ENCODE results near the gene NEK8.
"Not testable (repeated sequence)": the region's sequence is repeated elsewhere in the genome, so short reads cannot be mapped to it uniquely, and the experiment has no call there.

NEK8 gene

GRCh38 chr17:28735913-28736769 lies 7.6 kb downstream of the NEK8 start:
- H3K4me3 ChIP-seq (ENCODE audit: low read depth in 1 of 5, low read length in 5 of 5); H3K36me3 ChIP-seq (ENCODE audit: control insufficient read depth in 5 of 5, insufficient read depth in 5 of 5, low read length in 5 of 5); H3K27me3 ChIP-seq (ENCODE audit: control insufficient read depth in 5 of 5, insufficient read depth in 4 of 5, low read length in 5 of 5); H3K27ac ChIP-seq (ENCODE audit: low read depth, low read length); H3K4me1 ChIP-seq (ENCODE audit: control insufficient read depth in 5 of 5, insufficient read depth in 5 of 5, low read length in 5 of 5); H3K9me3 ChIP-seq (ENCODE audit: control insufficient read depth in 5 of 5, low read length in 5 of 5); H3K9ac ChIP-seq (ENCODE audit: low read length in 5 of 5): not testable (repeated sequence)

- Histone ChIP-seq H3K36me3 (ENCODE audit: control insufficient read depth in 5 of 5, insufficient read depth in 5 of 5, low read length in 5 of 5) (peaks cover 0 to 3% (median 0%) of the 10 kb centered on the region in 5 donors), H3K9ac (ENCODE audit: low read length in 5 of 5) (no peak overlapping the region), H3K27ac (ENCODE audit: low read depth, low read length) (no peak overlapping the region), H3K9me3 (ENCODE audit: control insufficient read depth in 5 of 5, low read length in 5 of 5) (no peaks in the 10 kb centered on the region), H3K27me3 (ENCODE audit: control insufficient read depth in 5 of 5, insufficient read depth in 4 of 5, low read length in 5 of 5) (no peaks in the 10 kb centered on the region), H3K4me3 (ENCODE audit: low read depth in 1 of 5, low read length in 5 of 5) (no peak overlapping the region), H3K4me1 (ENCODE audit: control insufficient read depth in 5 of 5, insufficient read depth in 5 of 5, low read length in 5 of 5) (peaks cover 0 to 17% (median 5%) of the 10 kb centered on the region in 5 donors)
Measured at GRCh38 chr17:28737316-28737715, 8.7 kb downstream of the NEK8 start.

DNA sequence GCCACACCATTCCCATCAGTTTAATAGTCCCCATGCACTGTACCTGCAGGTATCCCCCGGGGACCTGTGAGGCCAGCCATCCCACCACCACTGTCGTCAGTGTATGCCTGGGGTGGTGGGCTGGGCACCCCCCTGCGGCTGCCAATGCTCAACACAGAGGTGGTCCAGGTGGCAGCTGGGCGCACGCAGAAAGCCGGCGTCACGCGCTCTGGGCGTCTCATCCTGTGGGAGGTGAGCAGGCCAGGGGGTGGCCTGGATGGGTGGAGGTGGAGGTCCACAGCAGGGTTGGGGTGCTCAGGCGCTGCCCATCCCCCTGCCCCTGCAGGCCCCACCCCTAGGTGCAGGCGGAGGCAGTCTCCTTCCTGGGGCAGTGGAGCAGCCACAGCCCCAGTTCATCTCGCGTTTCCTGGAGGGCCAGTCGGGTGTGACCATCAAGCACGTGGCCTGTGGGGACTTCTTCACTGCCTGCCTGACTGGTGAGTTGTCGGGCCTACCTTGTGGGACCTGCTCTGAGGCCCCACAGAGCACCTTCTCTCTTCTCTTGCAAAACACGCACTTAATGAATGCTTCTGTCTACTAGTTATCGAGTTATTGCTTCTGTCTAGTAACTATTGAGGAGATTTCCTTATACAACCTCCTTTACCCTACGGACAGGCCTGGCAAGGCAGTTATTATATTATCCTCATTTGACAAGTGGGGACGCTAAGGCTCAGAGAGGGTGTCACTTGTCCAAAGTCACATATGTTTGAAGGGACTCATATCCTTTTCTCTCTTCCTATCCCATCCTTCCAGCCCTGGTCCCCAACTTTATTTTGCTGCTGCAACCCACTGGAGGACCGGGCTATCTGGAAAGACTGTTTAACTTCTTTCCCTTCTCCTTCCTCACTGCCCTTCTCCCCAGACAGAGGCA lies 9.4 kb downstream of the NEK8 start:
- no peaks in the 10 kb centered on the region for H3K9me3 ChIP-seq (ENCODE audit: control insufficient read depth in 5 of 5, low read length in 5 of 5)
- peaks cover 0 to 20% (median 8%) of the 10 kb centered on the region in 5 donors for H3K4me1 ChIP-seq (ENCODE audit: control insufficient read depth in 5 of 5, insufficient read depth in 5 of 5, low read length in 5 of 5)
- H3K36me3 ChIP-seq (ENCODE audit: control insufficient read depth in 5 of 5, insufficient read depth in 5 of 5, low read length in 5 of 5): peaks cover 0 to 3% (median 0%) of the 10 kb centered on the region in 5 donors
- no peak overlapping the region for H3K4me3 ChIP-seq (ENCODE audit: low read depth in 1 of 5, low read length in 5 of 5)
- no peak overlapping the region for H3K9ac ChIP-seq (ENCODE audit: low read length in 5 of 5)
- no peaks in the 10 kb centered on the region for H3K27me3 ChIP-seq (ENCODE audit: control insufficient read depth in 5 of 5, insufficient read depth in 4 of 5, low read length in 5 of 5)
- H3K27ac ChIP-seq (ENCODE audit: low read depth, low read length): no peak overlapping the region

DNA sequence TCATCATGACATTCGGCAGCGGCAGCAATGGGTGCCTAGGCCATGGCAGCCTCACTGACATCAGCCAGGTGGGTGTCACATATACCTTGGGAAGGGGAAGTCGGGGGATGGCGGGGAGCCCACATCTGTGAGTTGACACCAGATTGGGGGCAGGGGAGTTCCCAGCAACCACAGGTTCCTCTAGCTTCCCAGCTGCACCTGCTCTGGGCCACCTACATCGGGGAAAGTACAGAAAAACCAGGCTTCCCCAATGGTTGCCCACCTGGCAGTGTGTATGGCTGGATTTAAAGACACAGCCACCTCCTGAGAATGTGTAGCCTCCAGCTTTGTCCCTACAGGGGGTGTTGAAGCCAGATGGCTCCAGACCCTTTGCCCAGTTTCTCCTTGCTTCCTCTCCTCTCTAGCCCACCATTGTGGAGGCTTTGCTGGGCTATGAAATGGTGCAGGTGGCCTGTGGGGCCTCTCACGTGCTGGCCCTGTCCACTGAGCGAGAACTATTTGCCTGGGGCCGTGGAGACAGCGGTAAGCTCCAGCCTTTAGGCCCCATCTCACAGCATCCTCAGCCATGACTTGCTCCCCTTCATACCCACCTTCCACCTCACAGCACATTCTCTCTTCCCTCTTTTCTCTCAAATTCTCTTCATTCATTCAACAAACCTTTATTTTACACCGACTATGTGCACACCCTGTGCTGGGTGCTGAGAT lies 10.2 kb downstream of the NEK8 start:
- Histone ChIP-seq H3K36me3 (ENCODE audit: control insufficient read depth in 5 of 5, insufficient read depth in 5 of 5, low read length in 5 of 5) (peaks cover 0 to 3% (median 0%) of the 10 kb centered on the region in 5 donors), H3K27ac (ENCODE audit: low read depth, low read length) (no peak overlapping the region), H3K9ac (ENCODE audit: low read length in 5 of 5) (no peak overlapping the region), H3K27me3 (ENCODE audit: control insufficient read depth in 5 of 5, insufficient read depth in 4 of 5, low read length in 5 of 5) (no peaks in the 10 kb centered on the region), H3K4me1 (ENCODE audit: control insufficient read depth in 5 of 5, insufficient read depth in 5 of 5, low read length in 5 of 5) (peaks cover 0 to 25% (median 14%) of the 10 kb centered on the region in 5 donors), H3K4me3 (ENCODE audit: low read depth in 1 of 5, low read length in 5 of 5) (no peak overlapping the region), H3K9me3 (ENCODE audit: control insufficient read depth in 5 of 5, low read length in 5 of 5) (no peaks in the 10 kb centered on the region)

DNA sequence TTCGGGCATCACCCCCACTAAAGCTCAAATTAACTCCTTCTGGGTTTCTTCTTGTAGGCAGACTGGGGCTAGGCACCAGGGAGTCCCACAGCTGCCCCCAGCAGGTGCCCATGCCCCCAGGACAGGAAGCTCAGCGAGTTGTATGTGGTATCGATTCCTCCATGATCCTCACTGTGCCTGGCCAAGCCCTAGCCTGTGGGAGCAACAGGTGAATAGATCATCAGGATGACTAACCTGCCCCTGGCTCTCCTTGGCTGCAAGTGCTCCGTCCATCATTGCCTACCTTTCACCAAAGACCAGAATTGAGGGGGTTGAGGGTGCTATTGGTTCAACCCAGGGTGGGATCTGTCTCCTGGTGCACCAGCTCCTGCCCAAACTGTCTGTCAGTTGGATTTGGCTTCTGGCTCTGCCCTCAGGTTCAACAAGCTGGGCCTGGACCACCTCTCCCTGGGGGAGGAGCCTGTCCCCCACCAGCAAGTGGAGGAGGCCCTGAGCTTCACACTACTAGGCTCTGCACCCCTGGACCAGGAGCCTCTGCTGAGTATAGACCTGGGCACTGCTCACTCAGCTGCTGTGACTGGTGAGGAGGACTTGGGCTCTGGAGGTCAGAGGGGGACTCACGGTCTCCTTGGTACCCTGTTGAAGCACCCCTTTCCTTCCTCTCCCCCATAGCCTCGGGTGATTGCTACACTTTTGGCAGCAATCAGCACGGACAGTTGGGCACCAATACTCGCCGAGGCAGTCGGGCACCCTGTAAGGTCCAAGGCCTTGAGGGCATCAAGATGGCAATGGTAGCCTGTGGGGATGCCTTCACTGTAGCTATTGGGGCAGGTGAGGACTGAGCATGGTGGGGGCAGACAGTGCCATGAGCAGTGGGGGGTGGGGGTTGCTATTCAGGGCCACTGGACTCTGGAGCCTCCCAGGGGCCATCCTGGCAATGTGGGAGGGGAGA lies 12.1 kb downstream of the NEK8 start:
- Histone ChIP-seq H3K27ac (ENCODE audit: low read depth, low read length) (no peak overlapping the region), H3K36me3 (ENCODE audit: control insufficient read depth in 5 of 5, insufficient read depth in 5 of 5, low read length in 5 of 5) (peaks cover 0 to 3% (median 0%) of the 10 kb centered on the region in 5 donors), H3K9me3 (ENCODE audit: control insufficient read depth in 5 of 5, low read length in 5 of 5) (no peaks in the 10 kb centered on the region), H3K9ac (ENCODE audit: low read length in 5 of 5) (no peak overlapping the region), H3K27me3 (ENCODE audit: control insufficient read depth in 5 of 5, insufficient read depth in 4 of 5, low read length in 5 of 5) (no peaks in the 10 kb centered on the region), H3K4me3 (ENCODE audit: low read depth in 1 of 5, low read length in 5 of 5) (no peak overlapping the region), H3K4me1 (ENCODE audit: control insufficient read depth in 5 of 5, insufficient read depth in 5 of 5, low read length in 5 of 5) (peaks cover 0 to 40% (median 28%) of the 10 kb centered on the region in 5 donors)

GRCh38 chr17:28741358-28742349 lies 13.1 kb downstream of the NEK8 start:
- Histone ChIP-seq H3K9ac (ENCODE audit: low read length in 5 of 5) (no peak overlapping the region), H3K36me3 (ENCODE audit: control insufficient read depth in 5 of 5, insufficient read depth in 5 of 5, low read length in 5 of 5) (peaks cover 0 to 3% (median 0%) of the 10 kb centered on the region in 5 donors), H3K4me1 (ENCODE audit: control insufficient read depth in 5 of 5, insufficient read depth in 5 of 5, low read length in 5 of 5) (peaks cover 0 to 50% (median 34%) of the 10 kb centered on the region in 5 donors), H3K9me3 (ENCODE audit: control insufficient read depth in 5 of 5, low read length in 5 of 5) (no peaks in the 10 kb centered on the region), H3K27me3 (ENCODE audit: control insufficient read depth in 5 of 5, insufficient read depth in 4 of 5, low read length in 5 of 5) (no peaks in the 10 kb centered on the region), H3K27ac (ENCODE audit: low read depth, low read length) (no peak overlapping the region), H3K4me3 (ENCODE audit: low read depth in 1 of 5, low read length in 5 of 5) (no peak overlapping the region)

DNA sequence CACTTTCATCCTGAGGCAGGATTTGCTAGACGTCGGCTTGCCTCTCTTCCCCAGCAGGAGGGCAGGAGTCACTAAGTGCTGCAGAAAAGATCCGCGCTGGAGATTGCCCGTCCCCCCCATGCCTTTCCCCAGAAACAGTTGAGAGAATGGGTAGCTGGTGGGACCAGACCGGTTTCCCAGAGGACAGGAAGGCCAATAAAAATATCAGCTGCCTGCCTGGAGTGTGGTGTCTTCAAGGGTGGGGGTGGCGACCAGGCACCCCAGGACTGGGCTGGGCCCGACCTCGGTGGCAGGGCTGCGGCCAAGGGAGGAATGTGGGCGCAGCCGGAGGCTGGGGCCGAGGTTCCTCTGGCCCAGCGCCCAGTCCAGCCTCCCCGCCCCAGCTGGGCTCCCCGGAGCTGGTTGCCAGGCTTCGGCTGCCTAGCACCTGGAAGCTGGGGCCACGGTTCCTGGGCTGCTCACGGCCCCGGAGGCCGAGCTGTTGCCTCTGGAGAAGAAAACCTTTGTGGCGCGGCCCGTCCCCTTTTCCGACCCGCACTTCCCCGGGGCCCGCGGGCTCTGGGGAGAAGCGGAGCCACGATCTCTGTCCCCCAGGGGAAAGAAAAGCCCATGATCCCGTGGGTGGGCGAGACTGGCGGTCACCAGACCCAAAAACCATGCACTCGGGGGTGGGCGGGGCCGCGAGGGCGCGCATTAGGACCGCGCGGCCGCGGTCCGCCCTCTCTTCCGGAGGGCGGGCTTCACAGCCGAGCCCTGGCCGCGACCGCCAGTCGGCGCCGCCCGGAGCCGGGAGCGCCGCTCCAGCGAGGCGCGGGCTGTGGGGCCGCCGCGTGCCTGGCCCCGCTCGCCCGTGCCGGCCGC lies 14.9 kb downstream of the NEK8 start, which contains the start of gene TRAF4:
TRAF4 (plus strand) TSS at position 769 of the 861 bp plus-strand sequence. CDS start 102 bp downstream, outside the sequence.
- Histone ChIP-seq H3K9ac (ENCODE audit: low read length in 5 of 5) (peak within 1 kb of the TSS; percentile 16 to 82 (median 73)), H3K36me3 (ENCODE audit: control insufficient read depth in 5 of 5, insufficient read depth in 5 of 5, low read length in 5 of 5) (peaks cover 0 to 13% (median 9%) of the 10 kb centered on the region in 5 donors), H3K27me3 (ENCODE audit: control insufficient read depth in 5 of 5, insufficient read depth in 4 of 5, low read length in 5 of 5) (no peaks in the 10 kb centered on the region), H3K4me3 (ENCODE audit: low read depth in 1 of 5, low read length in 5 of 5) (peak within 1 kb of the TSS; percentile 65 to 71 (median 70)), H3K4me1 (ENCODE audit: control insufficient read depth in 5 of 5, insufficient read depth in 5 of 5, low read length in 5 of 5) (peaks cover 0 to 54% (median 43%) of the 10 kb centered on the region in 5 donors), H3K27ac (ENCODE audit: low read depth, low read length) (peak within 1 kb of the TSS; percentile 60), H3K9me3 (ENCODE audit: control insufficient read depth in 5 of 5, low read length in 5 of 5) (no peaks in the 10 kb centered on the region)

All from subcutaneous abdominal adipose tissue (tissue), 5 donors.